ENCODE measurements around the gene TUBB3. TPM values are rescaled to one million over a fixed set of nuclear protein-coding genes. Genes with fewer than 3 reads are reported as not detected.

TUBB3 gene
- total and polyA plus RNA-seq, 9 of the 15 experiments (the other 6 are each of a cell fraction or from before 2014, with no cell fraction given) = 0.18 to 12.5 (median 5.0) TPM

DNA sequence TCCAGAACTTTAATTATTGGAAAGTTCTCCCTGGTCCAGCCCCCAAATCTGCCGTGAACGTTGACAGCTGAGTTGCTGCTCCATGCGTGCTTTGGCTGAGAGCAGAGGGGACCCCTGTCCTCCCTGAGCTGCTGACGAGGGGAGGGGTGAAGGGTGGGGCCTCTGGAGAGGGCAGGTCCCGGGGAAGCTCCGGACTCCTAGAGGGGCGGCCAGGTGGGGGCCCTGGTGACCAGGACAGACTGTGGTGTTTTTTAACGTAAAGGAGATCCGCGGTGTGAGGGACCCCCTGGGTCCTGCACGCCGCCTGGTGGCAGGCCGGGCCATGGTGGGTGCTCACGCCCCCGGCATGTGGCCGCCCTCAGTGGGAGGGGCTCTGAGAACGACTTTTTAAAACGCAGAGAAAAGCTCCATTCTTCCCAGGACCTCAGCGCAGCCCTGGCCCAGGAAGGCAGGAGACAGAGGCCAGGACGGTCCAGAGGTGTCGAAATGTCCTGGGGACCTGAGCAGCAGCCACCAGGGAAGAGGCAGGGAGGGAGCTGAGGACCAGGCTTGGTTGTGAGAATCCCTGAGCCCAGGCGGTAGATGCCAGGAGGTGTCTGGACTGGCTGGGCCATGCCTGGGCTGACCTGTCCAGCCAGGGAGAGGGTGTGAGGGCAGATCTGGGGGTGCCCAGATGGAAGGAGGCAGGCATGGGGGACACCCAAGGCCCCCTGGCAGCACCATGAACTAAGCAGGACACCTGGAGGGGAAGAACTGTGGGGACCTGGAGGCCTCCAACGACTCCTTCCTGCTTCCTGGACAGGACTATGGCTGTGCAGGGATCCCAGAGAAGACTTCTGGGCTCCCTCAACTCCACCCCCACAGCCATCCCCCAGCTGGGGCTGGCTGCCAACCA is 4.4 kb upstream of the TUBB3 start, which contains the start of gene MC1R (continued):
- TF ChIP-seq HBP1 (CRISPR knock-in tag; IDR thresholded peaks at IDR 0.05) (no peak), HNRNPUL1 (IDR thresholded peaks at IDR 0.05; ENCODE audit: low read length) (no peak), ZFP1 (CRISPR knock-in tag; IDR thresholded peaks at IDR 0.05) (no peak), MTA1 (IDR thresholded peaks at IDR 0.05; ENCODE audit: borderline replicate concordance) (no peak), ZFP91 (CRISPR knock-in tag; IDR thresholded peaks at IDR 0.05) (no peak), TAF7 (tag; IDR thresholded peaks at IDR 0.05) (no peak), BACH1 (tag; IDR thresholded peaks at IDR 0.05) (no peak), SAP30 (IDR thresholded peaks at IDR 0.05; ENCODE audit: borderline replicate concordance, insufficient read depth, low read depth, low read length, poor library complexity, severe bottlenecking) (no peak), VEZF1 (CRISPR knock-in tag; IDR thresholded peaks at IDR 0.05) (peak; percentile 61), SAFB2 (IDR thresholded peaks at IDR 0.05; ENCODE audit: borderline replicate concordance, low read depth, low read length, severe bottlenecking) (no peak), POLR2G (IDR thresholded peaks at IDR 0.05; ENCODE audit: low read depth, low read length) (peak; percentile 3; the same call in 1 of the 2 replicates), HMGN3 (IDR thresholded peaks at IDR 0.05; ENCODE audit: borderline replicate concordance, extremely low read depth, insufficient read length, low read depth, low read length) (peak; percentile 38), SP1 (CRISPR knock-in tag; IDR thresholded peaks at IDR 0.05) (peak; percentile 53; the same call in 1 of the 2 replicates), SUPT5H (IDR thresholded peaks at IDR 0.05) (no peak), ZNF444 (CRISPR knock-in tag; IDR thresholded peaks at IDR 0.05) (no peak), CBFA2T2 (conservative IDR thresholded peaks at IDR 0.05) (no peak), DACH1 (IDR thresholded peaks at IDR 0.05; ENCODE audit: partially characterized antibody) (no peak)
- TF ChIP-seq, protein P1, sequence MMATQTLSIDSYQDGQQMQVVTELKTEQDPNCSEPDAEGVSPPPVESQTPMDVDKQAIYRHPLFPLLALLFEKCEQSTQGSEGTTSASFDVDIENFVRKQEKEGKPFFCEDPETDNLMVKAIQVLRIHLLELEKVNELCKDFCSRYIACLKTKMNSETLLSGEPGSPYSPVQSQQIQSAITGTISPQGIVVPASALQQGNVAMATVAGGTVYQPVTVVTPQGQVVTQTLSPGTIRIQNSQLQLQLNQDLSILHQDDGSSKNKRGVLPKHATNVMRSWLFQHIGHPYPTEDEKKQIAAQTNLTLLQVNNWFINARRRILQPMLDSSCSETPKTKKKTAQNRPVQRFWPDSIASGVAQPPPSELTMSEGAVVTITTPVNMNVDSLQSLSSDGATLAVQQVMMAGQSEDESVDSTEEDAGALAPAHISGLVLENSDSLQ (IDR thresholded peaks at IDR 0.05) = no peak

Data from K562 (cell line).